Stimulated activated CD4-positive, alpha-beta T cell treated with anti-CD3 and anti-CD28 coated beads, Interleukin-2, amount 100 ng/mL, for 24 hours (primary cell): Measurements from ENCODE around the gene ACAP2.

Experiments used
- DNase-seq, 2 donors: peaks; one replicate each; pipeline ENCODE4 v3.0.0-alpha.2; 2020

Gene ACAP2

DNA sequence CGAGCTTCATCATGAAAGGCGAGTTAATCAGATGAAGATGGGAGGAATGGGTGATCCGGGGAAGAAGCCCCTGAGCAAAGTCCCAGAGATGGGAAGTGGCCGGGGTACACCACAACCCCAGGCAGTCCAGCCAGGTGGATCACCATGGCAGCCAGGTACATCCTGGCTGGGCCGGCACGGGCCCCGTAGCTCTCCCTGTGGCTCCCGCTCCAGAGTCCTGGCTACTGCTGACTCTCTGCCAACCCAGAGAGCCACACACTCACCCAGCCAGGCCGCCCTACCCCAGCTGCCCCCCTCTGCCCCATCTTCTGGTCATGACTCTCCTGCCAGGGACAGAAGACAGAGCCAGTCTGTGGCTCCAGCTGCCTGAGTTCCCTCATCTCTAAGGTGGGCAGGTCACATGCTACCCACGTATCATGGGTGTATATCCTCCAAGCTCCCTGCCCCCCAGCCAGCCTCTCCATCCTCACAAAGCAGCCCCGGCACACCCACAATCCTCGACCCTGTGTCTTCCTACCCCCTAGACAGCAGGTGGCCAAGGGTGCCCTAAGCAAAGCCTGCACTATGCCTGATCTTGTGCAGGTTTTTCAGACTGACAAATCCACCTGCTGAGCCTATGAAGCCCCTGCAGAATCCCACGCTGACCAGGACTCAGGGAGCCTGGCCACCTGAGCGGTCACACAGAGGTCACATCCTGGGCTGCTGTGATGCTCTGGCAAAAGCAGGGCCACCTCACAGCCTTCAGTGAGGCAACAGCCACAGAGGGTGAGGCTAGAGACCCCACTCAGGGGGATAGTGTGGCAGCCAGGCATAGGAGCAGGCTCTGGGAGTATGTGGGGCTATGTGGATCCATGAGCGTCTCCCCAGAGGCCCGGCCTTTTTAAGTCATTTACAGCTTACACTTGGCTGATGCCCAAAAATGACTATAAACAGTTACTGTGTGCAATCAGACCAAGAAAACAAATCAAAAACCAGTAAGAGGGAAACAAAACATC, 185.1 kb downstream of the ACAP2 start:
- DNase-seq: no peak

DNA sequence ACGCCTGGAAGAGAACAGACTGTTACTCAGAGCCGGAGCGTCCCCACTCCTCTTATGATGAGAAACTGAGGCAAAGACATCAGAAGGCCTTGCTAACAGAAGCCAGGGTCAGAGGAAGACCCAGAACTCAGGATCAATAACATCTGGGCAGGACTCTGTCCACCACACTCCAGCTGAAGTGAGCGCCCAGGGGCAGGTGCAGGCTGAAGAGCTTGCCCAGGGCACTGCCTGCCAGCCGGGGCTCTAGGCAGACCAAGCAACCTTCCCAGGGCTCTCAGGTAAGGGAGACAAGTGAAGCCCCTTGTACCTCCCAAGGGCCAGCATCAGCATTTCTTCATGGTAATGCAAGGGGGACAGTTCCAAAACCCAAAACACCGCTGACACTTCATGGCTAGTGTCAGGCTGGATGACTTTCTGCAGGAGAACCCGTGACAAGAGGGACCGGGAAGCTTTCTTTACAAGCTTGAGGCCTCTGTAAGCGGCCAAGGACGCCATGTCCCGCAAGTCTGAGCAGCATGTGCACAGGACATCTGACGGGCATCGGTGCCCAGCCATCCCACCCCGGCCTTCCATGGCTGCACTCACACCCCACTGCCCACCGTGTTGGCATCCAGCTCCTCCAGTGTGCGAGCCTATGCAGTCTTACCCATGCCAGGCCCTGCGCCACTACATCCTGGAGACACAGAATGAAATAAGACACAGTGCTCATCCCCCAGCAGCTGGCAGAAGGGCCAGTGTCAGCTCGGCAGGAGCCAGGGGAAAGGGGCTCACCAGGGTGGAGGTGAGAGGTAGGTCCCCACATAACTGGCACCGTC, 186.0 kb downstream of the ACAP2 start:
- DNase-seq: no peak

DNA sequence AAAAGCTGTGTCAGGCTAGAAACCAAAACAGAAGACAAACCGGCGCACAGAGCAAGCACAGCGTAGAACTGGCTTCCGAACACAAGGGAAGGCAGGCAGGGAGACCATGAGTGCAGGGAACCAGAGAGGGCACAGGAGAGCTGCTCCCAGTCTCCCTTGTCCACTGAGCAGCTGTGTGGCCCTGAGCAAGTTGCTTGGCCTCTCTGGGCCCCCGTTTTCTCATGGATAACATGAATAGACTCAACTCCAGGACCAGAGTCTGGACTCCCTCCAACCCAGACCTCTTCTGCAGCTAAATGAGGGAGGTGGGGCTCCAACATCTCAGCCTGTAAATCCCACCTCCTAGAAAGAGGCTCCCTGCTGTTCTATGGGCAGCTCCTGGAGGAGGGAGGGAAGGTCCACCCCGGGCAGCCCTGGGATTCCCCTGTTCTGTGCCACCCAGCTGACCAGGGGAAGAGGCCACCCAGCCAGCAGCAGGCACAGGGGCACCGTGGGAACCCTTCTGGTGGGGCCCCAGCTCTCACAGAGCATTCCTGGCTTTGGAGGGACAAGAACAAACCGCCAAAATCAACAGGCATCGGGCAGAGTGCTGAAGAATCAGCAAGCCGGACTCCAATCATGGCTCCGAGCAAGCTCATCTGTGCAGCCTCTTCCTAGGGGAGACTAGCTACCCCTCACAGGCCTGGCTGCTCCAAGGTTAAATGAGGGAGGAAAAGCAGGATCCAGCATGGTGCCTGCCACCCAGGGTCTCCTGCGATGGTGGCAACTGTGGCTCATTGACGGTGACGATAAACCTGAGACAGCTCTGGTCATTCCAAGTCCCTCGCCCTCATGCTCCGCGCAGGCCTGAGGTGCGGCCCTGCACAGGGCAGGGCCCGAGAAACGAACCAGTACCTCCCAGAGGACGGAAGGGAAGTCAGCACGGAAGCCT, 187.0 kb downstream of the ACAP2 start:
- DNase-seq: no peak

DNA sequence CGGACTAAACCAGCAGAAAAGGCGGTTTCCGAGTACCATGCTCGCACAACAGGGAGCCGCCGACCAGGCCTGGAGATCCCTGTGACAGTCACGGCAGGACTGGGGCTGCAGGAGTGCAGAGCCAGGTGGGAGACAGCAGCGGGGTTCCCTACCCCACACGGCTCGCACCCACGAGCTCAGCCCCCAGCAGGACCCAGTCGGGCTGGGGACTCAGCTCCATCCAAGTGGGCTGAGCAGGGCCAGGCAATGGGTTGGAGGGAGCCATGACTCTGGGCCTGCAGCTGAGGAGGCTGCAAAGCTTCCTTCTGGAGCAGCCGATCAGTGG, 187.7 kb downstream of the ACAP2 start:
- no peak for DNase-seq

DNA sequence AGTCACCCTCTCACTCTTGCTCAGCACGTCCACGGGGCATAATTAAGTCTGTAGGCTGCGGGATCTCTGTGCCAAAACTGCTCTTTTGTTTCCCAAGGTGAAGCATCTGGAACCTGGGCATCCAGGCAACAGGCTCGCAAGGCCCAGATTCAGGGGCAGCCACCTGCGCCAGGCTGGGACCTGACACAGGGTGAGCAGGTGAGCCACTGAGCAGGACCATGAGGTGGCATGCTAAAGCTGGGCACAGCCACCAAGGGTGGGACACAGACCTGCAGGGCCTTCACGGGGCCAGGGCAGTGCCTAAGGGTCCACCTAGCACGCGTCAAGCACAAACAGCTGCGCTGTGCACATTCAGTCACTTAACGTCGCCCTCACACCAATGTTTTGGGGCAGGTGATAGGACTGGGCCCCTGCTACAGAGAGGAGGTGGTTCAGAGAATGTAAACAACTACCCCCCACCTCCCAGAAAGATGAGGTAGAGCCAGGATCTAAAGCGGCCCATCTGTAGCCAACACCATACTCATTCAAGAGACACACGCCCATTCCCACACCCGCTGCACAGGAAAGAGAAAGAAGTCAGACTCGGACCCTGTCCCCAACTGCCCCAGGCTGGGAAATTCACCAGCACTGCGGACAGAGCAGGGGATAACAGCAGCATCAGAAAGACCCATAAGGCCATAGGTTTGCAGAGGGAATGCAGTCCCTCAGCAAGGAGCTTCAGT, 188.2 kb downstream of the ACAP2 start:
- DNase-seq: no peak

DNA sequence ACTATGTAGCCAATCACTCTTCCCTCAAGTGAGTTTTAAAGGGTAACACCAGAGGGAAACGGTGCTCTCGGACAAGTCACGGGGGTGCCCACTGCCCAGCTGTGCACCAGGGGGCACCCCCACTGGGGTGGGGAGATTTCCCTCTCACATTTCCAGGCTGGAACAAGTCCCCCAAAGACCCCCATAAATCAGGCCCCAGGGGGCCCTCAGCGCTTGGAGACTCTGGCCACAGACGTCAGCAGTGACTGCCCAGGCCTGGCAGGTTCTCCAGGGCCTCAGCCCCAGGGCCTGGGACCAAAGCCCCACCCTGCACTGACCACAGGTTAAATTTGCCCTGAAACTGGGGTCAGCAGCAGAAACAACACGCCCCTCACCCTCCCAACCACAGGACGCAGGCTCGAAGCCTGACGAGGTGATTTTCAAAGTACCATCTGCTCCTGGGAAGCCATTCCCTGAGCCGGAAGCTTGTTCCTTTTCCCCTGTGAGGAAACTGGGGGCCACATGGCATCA, 188.8 kb downstream of the ACAP2 start:
- no peak for DNase-seq

DNA sequence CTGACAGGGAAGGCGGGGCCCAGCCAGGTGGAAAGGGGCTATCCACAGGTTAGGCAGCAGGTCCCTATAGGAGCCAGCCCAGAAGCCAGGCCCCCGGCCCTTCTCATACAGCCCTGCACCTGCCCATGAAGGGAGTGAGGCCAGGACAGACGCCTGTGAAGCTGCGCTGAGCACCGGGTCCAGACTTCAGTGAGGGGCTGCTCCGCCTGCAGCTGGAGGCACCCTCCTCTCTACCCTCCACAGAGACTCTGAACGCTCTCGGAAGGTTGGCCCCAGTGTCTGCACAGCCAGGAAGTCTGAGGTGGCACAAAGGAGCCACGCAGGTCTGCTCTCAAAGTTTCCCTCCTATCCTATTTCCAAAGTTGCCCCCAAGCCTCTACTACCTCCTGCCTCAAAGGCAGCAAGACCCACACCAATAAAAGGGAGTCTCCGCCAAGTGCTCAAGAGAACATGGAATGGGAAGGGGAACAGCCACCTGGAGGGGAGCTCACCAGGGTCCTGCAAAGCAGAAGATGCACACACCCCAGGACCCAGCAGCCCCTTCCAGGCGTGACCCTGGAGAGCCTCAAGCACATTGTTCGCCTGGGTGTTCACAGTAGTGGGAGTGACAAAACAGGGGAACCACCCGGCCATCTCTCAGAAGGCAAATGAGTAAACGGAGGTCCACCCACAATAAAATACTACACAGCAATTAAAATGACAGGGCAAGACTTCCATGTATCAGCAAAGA, 191.3 kb downstream of the ACAP2 start:
- peak in 1 of 2 donors; percentile 23 for DNase-seq

DNA sequence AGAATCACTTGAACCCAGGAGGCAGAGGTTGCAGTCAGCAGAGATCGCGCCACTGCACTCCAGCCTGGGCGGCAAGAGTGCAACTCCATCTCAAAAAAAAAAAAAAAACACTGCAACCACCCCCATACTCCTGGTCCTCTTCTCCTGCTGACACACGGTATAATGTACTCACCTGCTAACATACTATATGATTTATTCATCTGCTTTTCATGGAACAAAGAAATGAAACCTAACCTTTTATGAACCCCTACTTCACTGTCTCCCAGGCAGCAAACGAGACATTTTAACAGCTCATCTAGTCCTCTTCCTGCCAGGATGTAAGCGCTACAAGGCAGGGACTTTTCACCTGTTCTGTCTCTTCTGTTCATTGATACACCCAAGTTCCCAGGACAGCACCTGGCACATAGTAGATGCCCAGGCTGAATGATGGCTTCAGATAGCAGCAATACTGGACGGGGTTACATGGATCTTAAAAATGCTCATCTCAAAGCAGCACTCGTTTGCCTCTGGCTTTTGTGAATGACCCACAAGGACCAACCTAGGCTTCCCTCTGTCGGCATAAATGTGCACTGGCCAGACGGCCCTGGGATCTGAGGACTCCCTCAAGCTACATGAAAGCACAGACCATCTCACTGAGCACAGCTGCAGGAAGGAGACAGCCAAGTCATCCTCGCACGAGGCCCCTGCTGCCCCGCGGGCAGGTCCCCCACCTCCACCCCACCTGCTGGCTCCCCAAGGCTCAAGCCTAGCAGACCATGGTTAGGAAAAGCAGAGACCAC, 192.2 kb downstream of the ACAP2 start:
- peak in 1 of 2 donors; percentile 12 for DNase-seq

DNA sequence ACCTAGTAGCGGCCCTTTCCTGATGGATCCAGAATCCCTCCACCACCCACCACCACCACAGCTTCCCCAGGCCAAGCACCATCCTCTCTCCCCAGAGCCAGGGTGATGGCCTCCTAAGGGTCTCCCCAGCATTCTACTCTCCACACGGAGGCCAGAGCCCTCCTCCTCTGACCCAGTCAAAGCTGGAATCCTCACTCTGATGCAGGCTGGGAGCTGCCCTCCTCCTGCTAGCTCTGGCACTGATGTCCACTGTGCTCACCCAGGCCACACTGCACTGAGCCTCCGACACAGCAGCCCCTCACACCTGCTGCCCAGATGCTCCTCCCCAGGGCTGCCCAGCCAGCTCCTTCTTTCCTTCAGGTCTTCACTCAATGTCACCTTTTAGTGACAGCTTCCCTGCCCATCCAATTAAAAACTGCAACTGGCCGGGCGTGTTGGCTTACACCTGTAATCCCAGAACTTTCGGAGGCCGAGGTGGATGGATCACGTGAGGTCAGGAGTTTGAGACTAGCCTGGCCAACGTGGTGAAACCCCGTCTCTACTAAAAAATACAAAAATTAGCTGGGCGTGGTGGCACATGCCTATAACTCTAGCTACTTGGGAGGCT, 192.9 kb downstream of the ACAP2 start:
- DNase-seq: peak in 1 of 2 donors; percentile 13

DNA sequence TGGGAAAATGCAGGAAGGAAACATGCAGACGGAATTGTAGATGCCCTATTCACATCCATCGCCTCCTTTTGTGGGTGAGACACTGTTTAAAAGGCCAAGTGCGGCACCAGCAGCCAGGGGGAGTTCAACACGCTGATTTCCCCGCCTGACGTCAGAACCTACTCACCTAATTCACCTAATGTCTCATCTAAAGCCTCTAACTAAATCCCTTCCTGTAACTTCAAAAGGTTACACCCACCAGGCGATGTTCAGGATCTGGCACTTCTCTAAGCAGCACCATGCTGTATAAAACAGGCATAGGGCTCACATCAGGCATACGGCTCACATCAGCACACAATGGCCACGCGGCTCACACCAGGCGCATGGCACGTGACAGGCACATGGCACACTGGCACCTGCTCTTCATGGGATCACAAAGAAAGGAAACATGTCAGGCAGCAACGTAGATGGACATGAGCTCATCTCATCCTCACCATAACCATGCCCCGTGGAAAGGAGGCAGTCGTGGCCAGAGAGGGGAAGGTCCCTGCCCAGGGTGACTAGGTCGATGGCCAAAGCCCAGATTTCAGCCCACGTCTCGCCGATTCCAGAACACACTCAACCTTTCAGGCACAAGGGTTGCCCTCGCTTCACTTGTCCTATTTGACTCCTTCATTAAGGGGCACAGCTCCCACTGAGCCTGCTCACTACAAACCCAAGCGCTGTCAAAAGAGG, 193.6 kb downstream of the ACAP2 start:
- peak in 1 of 2 donors; percentile 15 for DNase-seq

DNA sequence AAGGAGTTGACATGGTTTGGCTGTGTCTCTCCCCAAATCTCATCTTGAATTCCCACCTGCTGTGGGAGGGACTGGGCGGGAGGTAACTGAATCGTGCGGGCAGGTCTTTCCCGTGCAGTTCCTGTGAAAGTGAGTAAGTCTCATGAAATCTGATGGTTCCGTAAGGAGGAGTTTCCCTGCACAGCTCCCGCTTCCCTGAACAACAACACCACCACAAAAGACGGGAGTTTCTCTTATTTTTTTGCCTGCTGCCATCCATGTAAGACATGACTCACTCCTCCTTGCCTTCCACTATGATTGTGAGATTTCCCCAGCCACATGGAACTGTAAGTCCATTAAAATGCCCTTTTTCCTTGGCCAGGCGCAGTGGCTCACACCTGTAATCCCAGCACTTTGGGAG, 194.5 kb downstream of the ACAP2 start:
- no peak for DNase-seq

DNA sequence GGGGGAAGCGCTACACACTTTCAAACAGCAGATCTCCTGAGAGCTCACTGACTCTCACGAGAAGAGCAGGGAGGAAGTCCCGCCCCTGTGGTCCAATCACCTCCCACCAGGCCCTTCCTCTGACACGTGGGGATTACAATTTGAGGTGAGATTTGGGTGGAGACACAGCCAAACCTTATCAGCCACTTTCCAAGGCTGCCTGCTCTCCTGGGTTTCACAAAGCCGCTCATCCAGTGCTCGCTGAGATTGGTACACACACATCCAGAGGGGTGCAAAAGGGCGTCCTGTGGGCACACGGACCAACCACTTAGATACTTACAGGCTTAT, 195.0 kb downstream of the ACAP2 start:
- no peak for DNase-seq

DNA sequence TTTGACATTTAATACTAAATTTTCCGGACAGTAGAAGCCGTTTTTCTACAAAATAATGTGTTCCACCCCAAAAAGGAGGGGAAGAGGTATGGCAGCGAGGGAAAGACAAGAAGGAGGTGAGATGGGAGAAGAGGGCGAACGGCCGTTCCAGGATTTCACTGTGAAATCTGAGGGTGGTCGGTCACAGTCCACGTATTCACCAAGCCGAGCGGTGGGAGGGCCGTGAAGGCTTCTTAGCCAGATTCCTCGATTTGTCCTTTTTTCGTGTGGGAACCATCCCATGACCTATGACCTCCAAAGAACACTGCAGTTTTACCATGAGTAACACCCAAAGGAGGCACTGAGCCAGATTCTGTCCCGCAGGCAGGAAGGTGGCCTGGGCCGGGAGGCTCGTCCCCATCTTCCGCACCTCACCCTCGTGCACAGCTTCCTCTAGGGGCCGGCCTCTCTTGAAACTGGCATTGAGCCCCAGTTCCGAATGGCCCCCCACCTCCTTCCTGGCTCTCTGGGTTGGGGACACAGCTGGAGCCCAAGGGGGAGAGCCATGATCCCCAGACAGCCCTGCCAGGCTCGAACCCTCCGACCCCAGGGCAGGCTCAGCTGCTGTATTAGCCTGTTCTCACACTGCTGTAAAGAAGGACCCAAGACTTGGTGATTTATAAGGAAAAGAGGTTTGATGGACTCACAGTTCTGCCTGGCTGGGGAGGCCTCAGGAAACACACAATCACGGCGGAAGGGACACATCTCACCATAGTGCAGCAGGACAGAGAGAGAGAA, 195.5 kb downstream of the ACAP2 start:
- no peak for DNase-seq

DNA sequence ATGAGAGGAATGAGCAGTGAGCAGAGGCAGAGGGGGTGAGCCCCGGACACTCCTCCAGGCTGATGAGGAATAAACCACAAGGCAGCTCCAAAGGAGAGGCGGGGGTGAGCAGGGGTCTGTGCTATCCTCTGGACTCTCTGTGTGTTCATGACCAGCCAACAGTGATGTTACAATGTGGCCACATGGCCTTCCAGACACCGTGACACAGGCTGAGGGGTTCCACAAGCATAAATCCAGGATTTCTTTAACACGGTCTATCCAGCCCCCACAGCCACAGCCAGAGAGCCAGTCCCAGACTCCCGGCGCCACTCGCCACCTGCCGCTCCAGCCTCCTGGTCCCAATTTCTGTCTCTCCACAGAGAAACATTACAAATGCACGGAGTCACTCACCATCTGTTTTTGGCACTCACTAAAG, 196.2 kb downstream of the ACAP2 start:
- DNase-seq: no peak

DNA sequence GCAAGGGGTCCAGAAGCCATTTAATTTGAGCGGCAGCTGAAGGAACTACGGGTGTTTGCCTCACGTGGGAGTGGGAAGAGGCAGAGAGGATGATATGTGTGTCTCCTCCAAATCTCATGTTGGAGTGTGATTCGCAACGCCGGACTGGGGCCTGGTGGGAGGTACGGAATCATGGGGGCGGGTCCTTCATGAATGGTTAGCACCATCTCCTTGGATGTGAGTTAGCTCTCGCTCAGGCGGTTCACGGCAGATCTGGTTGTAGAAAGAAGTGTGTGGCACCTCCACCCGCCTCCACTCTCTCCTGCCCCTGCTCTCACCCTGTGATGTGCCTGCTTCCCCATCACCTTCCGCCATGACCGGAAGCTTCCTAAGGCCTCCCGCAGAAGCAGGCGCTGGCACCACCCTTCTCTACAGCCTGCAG, 197.3 kb downstream of the ACAP2 start:
- DNase-seq: no peak

DNA sequence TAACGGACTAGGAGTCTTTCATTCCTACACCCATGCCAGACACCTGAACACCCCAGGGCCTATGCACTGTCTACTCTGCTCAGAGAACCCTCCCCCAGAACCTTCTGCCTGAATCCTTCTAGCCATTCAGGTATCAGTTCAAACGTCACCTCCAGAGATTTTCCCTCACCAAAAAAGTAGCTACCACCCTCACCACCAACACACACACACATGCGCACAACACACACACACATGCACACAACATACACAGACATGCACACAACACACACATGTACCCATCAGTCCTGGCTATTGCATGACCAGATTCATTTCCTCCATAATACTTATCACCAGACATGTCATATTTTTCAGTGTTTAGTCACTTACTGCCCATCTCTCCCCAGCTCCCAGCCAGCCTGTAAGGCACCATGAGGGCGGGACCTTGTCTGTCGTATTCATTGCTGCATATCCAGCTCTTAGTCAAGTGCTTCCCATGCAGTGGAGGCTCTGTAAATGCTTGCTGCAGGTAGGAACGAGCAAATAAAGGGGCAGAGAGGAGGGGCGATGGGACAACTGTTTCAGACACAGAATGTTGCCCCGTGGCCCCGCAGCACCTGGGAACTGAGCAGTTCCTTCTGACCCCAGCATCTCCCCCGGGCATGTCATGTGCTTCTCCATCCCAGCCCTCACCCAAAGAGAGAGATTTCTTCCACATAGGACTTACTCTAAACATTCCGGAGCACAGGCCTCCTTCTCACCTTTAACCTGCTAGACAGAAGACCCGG, 201.0 kb downstream of the ACAP2 start:
- DNase-seq: peak in 1 of 2 donors; percentile 11

DNA sequence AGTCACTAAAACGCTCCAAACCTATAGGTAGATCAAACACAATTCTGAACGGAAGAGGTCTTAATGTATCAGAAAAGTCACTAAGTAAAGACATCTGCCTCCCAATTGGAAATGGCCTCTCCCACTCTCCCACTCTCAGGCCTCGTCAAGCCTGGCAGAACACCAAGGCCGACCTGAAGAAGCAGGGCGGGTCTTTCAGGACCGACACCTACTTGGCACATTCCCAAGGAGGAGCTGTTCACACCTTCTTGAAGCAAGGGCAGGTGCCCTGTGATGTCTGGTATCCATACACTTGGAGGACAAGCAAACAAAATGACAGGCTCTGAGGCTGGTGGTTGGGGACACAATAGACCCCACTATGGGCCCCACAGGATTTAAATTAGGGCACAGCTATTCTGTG, 201.9 kb downstream of the ACAP2 start:
- no peak for DNase-seq
